ENCODE measurements around the gene ING5. TPM values are rescaled to one million over a fixed set of nuclear protein-coding genes. Genes with fewer than 3 reads are reported as not detected.
A peak's percentile ranks its signal among the peaks of the same experiment; 100 is the strongest.
"Not testable (repeated sequence)": the region's sequence is repeated elsewhere in the genome, so short reads cannot be mapped to it uniquely, and the experiment has no call there.

The ING5 gene
- 10 to 100 TPM; 41.0 to 43.8 TPM for total RNA-seq

DNA sequence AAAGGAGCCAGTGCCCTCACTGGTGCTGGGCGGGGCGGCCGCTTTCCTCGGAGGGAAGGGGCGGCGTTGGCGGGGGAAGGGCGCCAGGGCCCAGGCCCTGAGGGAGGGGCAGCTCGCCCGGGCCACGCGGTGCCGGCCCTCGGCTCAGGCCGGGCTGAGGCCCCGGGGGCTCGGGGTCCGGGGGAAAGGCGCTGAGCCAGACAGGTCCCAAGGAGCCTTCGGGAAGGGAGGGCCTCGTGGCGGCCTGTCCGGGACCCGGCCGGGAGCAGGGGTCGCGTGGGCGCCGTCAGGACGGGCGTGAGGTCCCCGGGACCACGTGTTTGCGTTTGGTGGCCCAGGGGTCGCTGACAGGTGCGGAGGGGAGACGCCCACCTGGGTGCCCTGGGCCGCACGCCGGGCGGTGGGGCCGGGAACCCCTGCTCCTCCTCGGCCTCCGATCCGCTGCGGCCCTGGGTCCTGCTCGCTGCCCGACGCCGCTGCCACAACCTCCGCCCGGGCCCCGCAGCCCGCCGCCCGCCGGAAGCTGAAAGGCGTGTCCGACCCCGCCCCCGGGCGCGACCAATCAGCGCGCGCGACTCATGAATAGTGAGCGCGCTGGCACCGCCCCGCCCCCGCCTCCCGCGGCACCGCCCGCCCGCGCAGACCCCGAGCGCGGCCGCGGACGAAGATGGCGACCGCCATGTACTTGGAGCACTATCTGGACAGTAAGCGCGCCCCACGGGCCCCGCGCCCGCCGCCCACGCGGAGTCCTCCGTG lies at the start of gene ING5:
Gene ING5, plus strand, starts transcription at position 641 of the 756 bp plus-strand sequence. Its CDS starts 27 bp downstream, at position 668.
- peak; percentile 97 for DNase-seq
- intact Hi-C loops (cut with micrococcal nuclease) = loop anchor here (1.0 to 5.0 kb wide), 11 partner anchors 15 to 1134 kb away; partner anchors contain the start of genes ATG4B, D2HGDH, DTYMK and FARP2
- peaks cover 24% of the 10 kb centered on the region for H3K4me1 Mint-ChIP-seq (ENCODE audit: low read depth)
- H3K9me3 Mint-ChIP-seq = peaks cover 5% of the 10 kb centered on the region
- H3K27me3 Mint-ChIP-seq (ENCODE audit: low read depth) = no peaks in the 10 kb centered on the region
- H3K36me3 Mint-ChIP-seq (ENCODE audit: low read depth) = peaks cover 22% of the 10 kb centered on the region
- CTCF ChIA-PET = interaction anchor here (0.6 to 3.2 kb wide), 8 partner anchors 13 to 177 kb away, joined by 3 to 17 read pairs (median 6); partner anchors contain the start of genes D2HGDH and DTYMK
- H3K4me3 Mint-ChIP-seq = peak within 1 kb of the TSS; percentile 82
- H3K27ac Mint-ChIP-seq = peak within 1 kb of the TSS; percentile 78

DNA sequence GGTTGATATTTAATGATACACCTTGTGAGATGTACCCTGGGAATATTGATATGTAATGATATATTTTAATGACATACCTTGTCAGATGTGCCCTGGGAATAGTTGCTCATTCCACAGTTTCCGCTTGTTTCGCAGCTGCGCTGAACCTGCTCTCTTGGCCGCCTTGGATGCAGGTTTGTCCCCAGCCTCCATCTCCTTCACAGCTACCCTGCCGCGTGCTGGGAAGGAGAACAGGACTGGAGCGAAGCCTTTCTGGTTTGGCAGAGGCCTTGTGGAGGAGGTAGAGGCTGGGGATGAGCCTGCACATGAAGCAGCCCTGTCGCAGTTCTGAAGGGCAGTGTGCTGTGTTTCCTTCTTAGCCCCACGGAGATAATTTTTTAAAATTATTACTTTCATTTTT lies 49.7 kb upstream of the ING5 start:
- Mint-ChIP-seq H3K4me1 (ENCODE audit: low read depth) (peaks cover 7% of the 10 kb centered on the region), H3K27ac (no peak overlapping the region), H3K9me3 (no peaks in the 10 kb centered on the region), H3K4me3 (no peak overlapping the region), H3K27me3 (ENCODE audit: low read depth) (no peaks in the 10 kb centered on the region), H3K36me3 (ENCODE audit: low read depth) (peaks cover 13% of the 10 kb centered on the region)
- DNase-seq = no peak
- CTCF ChIA-PET = no interaction called here
- intact Hi-C loops (cut with micrococcal nuclease) = no loop called here

DNA sequence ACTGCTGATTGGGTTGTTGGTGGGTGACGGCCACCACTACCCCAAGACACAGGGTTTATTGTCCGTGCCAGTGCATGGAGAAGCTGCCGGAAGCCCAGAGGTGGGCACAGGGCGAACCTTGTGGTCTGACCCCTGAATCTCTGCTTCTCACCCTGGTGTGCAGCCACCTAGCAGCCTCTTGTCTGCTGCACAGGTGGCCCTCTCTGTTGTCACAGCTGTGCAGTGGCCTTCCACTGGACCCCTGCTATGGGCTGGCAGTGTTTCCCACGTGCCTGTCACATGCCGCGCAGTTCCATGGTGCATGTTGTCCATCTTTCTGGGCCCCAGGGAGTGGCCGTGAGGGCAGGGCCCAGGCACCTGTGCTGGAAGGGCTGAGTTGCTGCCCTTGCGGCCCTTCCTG lies 49.1 kb upstream of the ING5 start:
- DNase-seq = no peak
- Mint-ChIP-seq H3K27ac (no peak overlapping the region), H3K4me1 (ENCODE audit: low read depth) (peaks cover 7% of the 10 kb centered on the region), H3K9me3 (no peaks in the 10 kb centered on the region), H3K36me3 (ENCODE audit: low read depth) (peaks cover 16% of the 10 kb centered on the region), H3K4me3 (no peak overlapping the region), H3K27me3 (ENCODE audit: low read depth) (no peaks in the 10 kb centered on the region)
- CTCF ChIA-PET = no interaction called here
- intact Hi-C loops (cut with micrococcal nuclease) = no loop called here

DNA sequence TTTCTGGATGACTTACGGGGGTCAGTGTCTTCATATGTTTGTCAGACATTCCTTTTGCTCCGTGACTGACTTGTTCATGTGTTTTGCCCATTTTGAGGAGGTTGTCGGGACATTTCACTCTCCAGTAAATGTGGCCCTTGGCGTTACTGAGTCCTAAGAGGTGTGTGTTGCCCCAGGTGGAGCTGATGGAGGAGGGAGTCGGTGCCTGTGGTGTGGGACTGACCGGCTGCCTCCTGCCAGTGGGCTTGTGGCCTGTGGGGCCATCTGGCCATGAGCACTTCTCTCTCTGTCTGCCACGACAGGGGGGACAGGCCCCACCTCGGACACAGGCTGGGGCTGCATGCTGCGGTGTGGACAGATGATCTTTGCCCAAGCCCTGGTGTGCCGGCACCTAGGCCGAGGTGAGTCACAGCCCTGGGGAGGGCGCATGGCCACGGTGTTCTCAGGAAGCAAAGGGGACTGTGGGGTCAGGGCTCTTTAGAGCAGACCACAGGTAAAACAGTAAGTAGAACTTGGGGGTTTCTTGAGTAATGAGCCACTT lies 48.6 kb upstream of the ING5 start:
- Mint-ChIP-seq H3K4me3 (no peak overlapping the region), H3K9me3 (no peaks in the 10 kb centered on the region), H3K4me1 (ENCODE audit: low read depth) (peaks cover 7% of the 10 kb centered on the region), H3K27me3 (ENCODE audit: low read depth) (no peaks in the 10 kb centered on the region), H3K27ac (no peak overlapping the region), H3K36me3 (ENCODE audit: low read depth) (peaks cover 16% of the 10 kb centered on the region)
- intact Hi-C loops (cut with micrococcal nuclease) = no loop called here
- CTCF ChIA-PET = interaction anchor here (0.7 kb wide), 1 partner anchor 369 kb away, joined by 4 read pairs; no protein-coding TSS in a partner anchor
- no peak for DNase-seq

DNA sequence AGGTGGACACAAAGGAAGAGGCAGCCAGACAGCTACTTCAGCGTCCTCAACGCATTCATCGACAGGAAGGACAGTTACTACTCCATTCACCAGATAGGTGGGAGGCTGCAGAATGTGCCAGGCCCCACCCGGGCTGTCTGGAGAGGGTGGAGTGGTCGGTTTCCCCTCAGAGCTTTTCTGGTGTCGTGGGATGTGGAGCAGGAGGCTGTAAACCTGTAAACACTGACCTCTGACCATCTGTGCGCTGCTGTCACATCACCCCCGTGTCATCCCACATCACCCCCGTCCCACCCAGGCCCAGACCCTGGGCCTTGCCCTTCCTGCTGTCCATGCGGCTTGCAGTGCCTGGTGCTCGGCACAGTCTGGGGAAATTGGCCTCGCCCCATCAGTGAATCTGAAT lies 47.3 kb upstream of the ING5 start:
- Mint-ChIP-seq H3K27ac (no peak overlapping the region), H3K36me3 (ENCODE audit: low read depth) (peaks cover 19% of the 10 kb centered on the region), H3K27me3 (ENCODE audit: low read depth) (no peaks in the 10 kb centered on the region), H3K4me3 (no peak overlapping the region), H3K4me1 (ENCODE audit: low read depth) (no peaks in the 10 kb centered on the region), H3K9me3 (no peaks in the 10 kb centered on the region)
- CTCF ChIA-PET = no interaction called here
- DNase-seq = no peak
- intact Hi-C loops (cut with micrococcal nuclease) = no loop called here

DNA sequence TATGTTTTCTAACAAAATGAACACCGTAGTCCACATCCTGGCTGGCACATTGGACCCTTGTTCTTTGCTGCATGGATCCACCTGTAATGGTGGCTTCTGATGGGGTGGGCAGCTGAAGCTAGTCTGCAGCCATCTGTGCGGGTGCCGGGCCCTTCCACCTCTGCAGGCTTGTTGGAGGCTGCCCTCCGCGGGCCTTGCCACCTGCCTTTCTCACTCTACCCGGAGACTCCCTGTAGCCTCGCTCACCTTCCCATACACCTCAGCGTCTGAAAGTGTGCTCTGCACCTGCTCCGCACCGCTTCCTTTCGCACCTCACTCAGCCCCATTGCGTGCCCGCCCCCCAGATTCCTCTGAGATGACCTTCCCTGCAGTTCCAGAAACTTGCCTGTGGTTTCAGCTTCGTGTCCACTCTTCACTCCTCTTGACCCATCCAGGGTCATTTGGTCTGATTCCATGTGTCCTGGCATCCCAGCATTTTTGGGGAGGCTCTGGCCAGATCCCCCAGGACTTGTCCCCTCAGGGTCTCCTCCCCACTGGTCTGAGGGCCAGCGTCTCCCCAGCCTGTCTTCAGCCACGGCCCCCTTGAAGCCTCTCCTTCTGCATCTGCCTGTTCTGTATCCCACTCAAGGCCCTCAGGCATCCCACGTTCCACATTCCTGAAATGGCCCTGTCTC lies 46.2 kb upstream of the ING5 start:
- intact Hi-C loops (cut with micrococcal nuclease) = no loop called here
- no peak for DNase-seq
- no peak overlapping the region for H3K4me3 Mint-ChIP-seq
- H3K27ac Mint-ChIP-seq = no peak overlapping the region
- no peaks in the 10 kb centered on the region for H3K4me1 Mint-ChIP-seq (ENCODE audit: low read depth)
- no peaks in the 10 kb centered on the region for H3K9me3 Mint-ChIP-seq
- H3K27me3 Mint-ChIP-seq (ENCODE audit: low read depth) = no peaks in the 10 kb centered on the region
- CTCF ChIA-PET = no interaction called here
- H3K36me3 Mint-ChIP-seq (ENCODE audit: low read depth) = peaks cover 24% of the 10 kb centered on the region

DNA sequence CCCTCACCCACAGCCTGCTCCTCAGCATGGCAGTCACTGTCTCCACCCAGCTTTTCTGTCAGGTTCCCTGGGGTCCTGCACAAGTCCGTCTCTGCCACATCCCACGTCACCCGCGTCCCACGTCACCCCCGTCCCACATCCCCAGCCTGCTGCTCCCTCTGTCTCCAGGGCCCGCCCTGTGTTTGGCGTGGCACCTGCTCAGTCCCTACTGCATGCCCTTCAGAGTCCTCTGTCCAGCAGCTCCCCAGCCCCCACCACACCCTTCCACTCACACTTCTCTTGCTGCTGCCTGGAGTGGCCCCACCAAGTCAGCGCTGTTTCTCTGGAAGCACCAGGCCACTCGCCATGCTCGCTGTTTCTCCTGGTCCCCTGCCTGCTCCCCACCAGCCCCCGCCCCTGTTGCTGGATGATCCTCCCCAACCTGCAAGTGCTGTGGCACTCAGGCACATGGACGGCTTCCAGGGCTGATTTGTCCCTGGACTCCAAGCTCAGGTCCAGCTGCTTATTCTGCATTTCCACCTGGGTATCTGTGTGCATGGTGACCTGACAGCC lies 45.6 kb upstream of the ING5 start:
- H3K27ac Mint-ChIP-seq = no peak overlapping the region
- no peaks in the 10 kb centered on the region for H3K9me3 Mint-ChIP-seq
- H3K4me3 Mint-ChIP-seq = no peak overlapping the region
- intact Hi-C loops (cut with micrococcal nuclease) = no loop called here
- CTCF ChIA-PET = no interaction called here
- peaks cover 24% of the 10 kb centered on the region for H3K36me3 Mint-ChIP-seq (ENCODE audit: low read depth)
- H3K4me1 Mint-ChIP-seq (ENCODE audit: low read depth) = no peaks in the 10 kb centered on the region
- DNase-seq = no peak
- H3K27me3 Mint-ChIP-seq (ENCODE audit: low read depth) = no peaks in the 10 kb centered on the region

DNA sequence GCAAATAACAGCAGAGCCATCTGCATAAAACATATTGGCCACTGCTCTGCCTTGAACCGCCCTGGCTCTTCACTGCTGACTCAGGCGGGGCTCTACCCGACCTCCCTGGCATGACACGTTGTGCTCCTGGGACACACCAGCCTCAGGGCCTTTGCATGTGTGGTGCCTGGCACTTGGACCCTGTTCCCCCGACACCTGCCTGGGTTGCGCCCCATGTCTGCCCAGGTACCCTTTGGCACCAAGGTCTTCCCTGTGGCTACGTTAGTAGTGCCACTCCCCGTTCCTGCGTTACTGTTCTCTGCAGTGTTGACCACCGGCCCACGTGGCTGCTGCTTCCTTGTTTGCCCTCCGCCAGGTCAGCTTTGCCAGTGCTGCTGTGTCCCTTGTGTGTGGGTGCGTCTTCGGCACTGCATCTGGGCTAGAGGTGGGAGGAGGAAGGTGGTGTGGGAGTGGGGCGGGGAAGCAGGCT lies 44.0 kb upstream of the ING5 start:
- intact Hi-C loops (cut with micrococcal nuclease) = no loop called here
- Mint-ChIP-seq H3K36me3 (ENCODE audit: low read depth) (peaks cover 22% of the 10 kb centered on the region), H3K27me3 (ENCODE audit: low read depth) (no peaks in the 10 kb centered on the region), H3K27ac (no peak overlapping the region), H3K4me3 (no peak overlapping the region), H3K9me3 (no peaks in the 10 kb centered on the region), H3K4me1 (ENCODE audit: low read depth) (no peaks in the 10 kb centered on the region)
- CTCF ChIA-PET = interaction anchor here (1.5 kb wide), 1 partner anchor 10 kb away, joined by 5 read pairs; no protein-coding TSS in a partner anchor
- no peak for DNase-seq

DNA sequence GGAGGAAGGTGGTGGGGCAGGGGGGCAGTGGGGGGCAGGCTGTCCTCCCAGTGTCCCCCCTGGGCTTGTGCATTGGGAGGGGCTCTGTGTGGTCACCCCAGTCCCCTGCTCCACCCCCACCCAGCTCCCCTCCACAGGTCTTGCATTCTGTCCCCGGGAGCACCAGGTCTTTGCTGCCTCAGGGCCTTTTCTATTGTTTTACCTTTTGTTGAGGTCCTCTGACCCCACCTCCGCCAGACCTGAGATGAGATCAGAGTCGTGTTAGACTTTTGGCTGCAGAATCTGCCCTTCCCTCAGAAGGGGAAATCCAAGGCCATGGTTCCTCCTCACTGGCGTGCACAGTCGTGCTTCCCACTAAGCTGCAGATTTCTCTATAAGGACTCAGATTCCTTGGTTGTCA lies 43.5 kb upstream of the ING5 start:
- Mint-ChIP-seq H3K36me3 (ENCODE audit: low read depth) (peaks cover 22% of the 10 kb centered on the region), H3K4me3 (no peak overlapping the region), H3K27ac (no peak overlapping the region), H3K4me1 (ENCODE audit: low read depth) (no peaks in the 10 kb centered on the region), H3K27me3 (ENCODE audit: low read depth) (no peaks in the 10 kb centered on the region), H3K9me3 (no peaks in the 10 kb centered on the region)
- CTCF ChIA-PET = interaction anchor here (0.8 to 1.5 kb wide), 2 partner anchors 10 to 1329 kb away, joined by 3 to 5 read pairs; no protein-coding TSS in a partner anchor
- no peak for DNase-seq
- intact Hi-C loops (cut with micrococcal nuclease) = no loop called here

DNA sequence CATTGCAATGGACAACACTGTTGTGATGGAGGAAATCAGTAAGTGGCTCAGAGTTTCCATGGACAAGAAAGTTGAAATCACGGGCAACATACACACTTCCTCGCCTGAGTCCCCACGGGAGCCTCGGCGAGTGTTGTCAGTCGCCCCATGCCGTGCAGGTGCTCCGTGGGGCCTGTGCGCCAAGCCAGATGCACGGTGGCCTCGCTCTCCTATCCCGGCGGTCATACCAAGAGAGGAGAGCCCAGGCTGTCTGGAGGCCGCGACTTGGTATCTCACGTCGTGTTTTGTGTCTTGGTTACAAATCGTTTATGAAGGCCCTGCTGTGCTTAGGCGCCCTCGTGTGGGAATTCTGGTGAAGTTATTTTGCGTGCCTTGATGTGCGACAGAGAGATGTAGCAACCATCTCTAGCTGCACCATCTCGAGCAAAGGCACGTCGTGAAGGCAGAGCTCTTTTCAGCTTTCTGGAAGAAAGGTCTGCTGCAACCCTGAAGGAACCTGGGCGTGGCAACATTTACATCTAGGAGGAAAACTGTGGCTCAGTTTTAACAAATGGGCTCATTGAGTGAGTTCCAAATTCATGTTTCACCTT lies 42.6 kb upstream of the ING5 start:
- H3K27ac Mint-ChIP-seq = no peak overlapping the region
- peak; percentile 65 for DNase-seq
- no peaks in the 10 kb centered on the region for H3K4me1 Mint-ChIP-seq (ENCODE audit: low read depth)
- intact Hi-C loops (cut with micrococcal nuclease) = no loop called here
- peaks cover 22% of the 10 kb centered on the region for H3K36me3 Mint-ChIP-seq (ENCODE audit: low read depth)
- no peak overlapping the region for H3K4me3 Mint-ChIP-seq
- no peaks in the 10 kb centered on the region for H3K27me3 Mint-ChIP-seq (ENCODE audit: low read depth)
- no peaks in the 10 kb centered on the region for H3K9me3 Mint-ChIP-seq
- CTCF ChIA-PET = interaction anchor here (0.7 to 1.5 kb wide), 5 partner anchors 11 to 155 kb away, joined by 3 to 6 read pairs (median 3); partner anchors contain the start of gene ATG4B

DNA sequence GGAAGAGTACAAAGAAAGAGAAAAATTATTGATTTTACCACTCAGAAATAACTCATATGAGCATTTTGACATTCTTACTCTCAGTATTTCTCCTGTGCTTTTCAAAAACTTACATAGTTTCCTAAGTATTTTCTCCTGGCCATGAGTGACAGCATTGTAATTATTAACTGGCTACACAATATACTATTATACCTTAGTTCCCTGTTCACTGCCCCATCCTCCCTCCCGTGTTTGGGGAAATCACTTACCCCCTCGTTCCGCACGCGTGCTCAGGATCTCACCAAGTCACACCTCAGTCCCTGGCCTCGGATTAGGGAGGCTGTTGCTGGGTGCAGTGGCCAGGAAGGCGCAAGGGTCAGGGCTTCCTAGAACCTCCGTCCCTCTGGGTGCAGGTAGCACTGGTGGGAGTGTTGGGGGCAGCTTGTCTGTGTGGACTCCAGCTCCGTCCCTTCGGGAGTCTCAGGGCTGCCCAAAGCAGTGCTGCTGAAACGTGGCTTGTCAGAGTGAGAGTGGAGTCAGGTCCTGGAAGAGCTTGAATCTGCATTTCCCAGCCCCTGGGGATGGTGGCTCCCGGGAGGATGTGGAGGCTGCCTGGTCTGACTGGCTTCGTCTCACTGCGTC lies 41.1 kb upstream of the ING5 start:
- Mint-ChIP-seq H3K27me3 (ENCODE audit: low read depth) (no peaks in the 10 kb centered on the region), H3K36me3 (ENCODE audit: low read depth) (peaks cover 17% of the 10 kb centered on the region), H3K27ac (no peak overlapping the region), H3K4me3 (no peak overlapping the region), H3K4me1 (ENCODE audit: low read depth) (peaks cover 7% of the 10 kb centered on the region), H3K9me3 (no peaks in the 10 kb centered on the region)
- DNase-seq = no peak
- CTCF ChIA-PET = no interaction called here
- intact Hi-C loops (cut with micrococcal nuclease) = no loop called here

DNA sequence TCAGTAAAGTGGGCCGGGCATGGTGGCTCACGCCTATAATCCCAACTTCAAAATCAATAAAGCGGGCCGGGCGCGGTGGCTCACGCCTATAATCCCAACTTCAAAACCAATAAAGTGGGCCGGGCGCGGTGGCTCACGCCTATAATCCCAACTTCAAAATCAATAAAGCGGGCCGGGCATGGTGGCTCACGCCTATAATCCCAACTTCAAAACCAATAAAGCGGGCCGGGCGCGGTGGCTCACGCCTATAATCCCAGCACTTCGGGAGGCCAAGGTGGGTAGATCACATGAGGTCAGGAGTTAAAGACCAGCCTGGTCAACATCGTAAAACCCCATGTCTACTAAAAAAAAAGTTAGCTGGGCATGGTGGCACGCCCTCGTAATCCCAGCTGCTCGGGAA lies 39.1 kb upstream of the ING5 start:
- intact Hi-C loops (cut with micrococcal nuclease); CTCF ChIA-PET; H3K27me3 Mint-ChIP-seq (ENCODE audit: low read depth): not testable (repeated sequence)

More for the DNA sequence above, 39.1 kb upstream of the ING5 start:
- H3K4me1 Mint-ChIP-seq (ENCODE audit: low read depth); H3K9me3 Mint-ChIP-seq; DNase-seq; H3K27ac Mint-ChIP-seq; H3K4me3 Mint-ChIP-seq: not testable (repeated sequence)
- peaks cover 10% of the 10 kb centered on the region for H3K36me3 Mint-ChIP-seq (ENCODE audit: low read depth)

Data from activated naive CD4-positive, alpha-beta T cell treated with anti-CD3 and anti-CD28 coated beads for 36 hours (primary cell).